Heart right ventricle (tissue), 16 donors: ENCODE data around the gene RAB3B. TPM values are rescaled to one million over a fixed set of nuclear protein-coding genes. Genes with fewer than 3 reads are reported as not detected.

ENCODE experiments used
- ATAC-seq, 8 donors: fragments of 200-7000 bp; cut with Tn5 transposase; one replicate each; pipeline ENCODE4 v1.9.1; 2020; ENCODE audit warnings: mild to moderate bottlenecking in 8 of 8, moderate library complexity in 8 of 8, moderate number of reproducible peaks in 1 of 8
- DNase-seq, 2 donors: peaks; one replicate each; pipeline ENCODE4 v3.0.0-alpha.2; 2020
- H3K27ac ChIP-seq, 10 donors: fragments of 200-600 bp; sonication (generic) in 2 of 10; one replicate each; pipeline versions ENCODE4 v1.5.0 to v1.8.0; 2020 to 2022; ENCODE audit warnings: mild to moderate bottlenecking in 3 of 10
- H3K27me3 ChIP-seq, 7 donors: fragments of 200-600 bp; one replicate each; pipeline ENCODE4 v1.8.0; 2021 to 2022; ENCODE audit warnings: mild to moderate bottlenecking in 2 of 7
- H3K36me3 ChIP-seq, 9 donors: fragments of 200-600 bp; sonication (generic) in 1 of 9; one replicate each; pipeline versions ENCODE4 v1.5.0 to v1.8.0; 2020 to 2022; ENCODE audit warnings: mild to moderate bottlenecking in 2 of 9
- H3K4me1 ChIP-seq, 9 donors: fragments of 200-600 bp; sonication (generic) in 1 of 9; one replicate each; pipeline versions ENCODE4 v1.5.0 to v1.8.0; 2020 to 2022; ENCODE audit warnings: mild to moderate bottlenecking in 4 of 9
- H3K4me3 ChIP-seq, 10 donors: fragments of 200-600 bp; sonication (generic) in 2 of 10; one replicate each; pipeline versions ENCODE4 v1.5.0 to v1.8.0; 2020 to 2022; ENCODE audit warnings: mild to moderate bottlenecking in 7 of 10, moderate library complexity in 2 of 10
- H3K9me3 ChIP-seq, 11 donors: fragments of 200-600 bp in 10 of 11; sonication (generic) in 2 of 11; one replicate each; pipeline versions ENCODE4 v1.5.0 to v1.8.0; 2013 to 2022; ENCODE audit warnings: mild to moderate bottlenecking in 2 of 11, control low read depth in 1 of 11, moderate library complexity in 1 of 11
- CTCF ChIP-seq, 9 donors: fragments of 200-600 bp; sonication (generic) in 2 of 9; IDR thresholded peaks; one replicate each; pipeline versions ENCODE4 v1.5.0 to v1.8.0; 2021 to 2022; ENCODE audit warnings: antibody characterized with exemption in 9 of 9, mild to moderate bottlenecking in 5 of 9, moderate library complexity in 1 of 9
- WGBS, 2 donors: extraction: QIAGEN DNeasy Blood & Tissue Kit; methylation state at CpG; one replicate each; pipeline ENCODE4 v1.1.7; 2013; ENCODE audit warnings: inconsistent platforms in 1 of 2; 5-methylcytosine and 5-hydroxymethylcytosine counted together
- intact Hi-C, 10 donors: fragments of 100-400 bp; cut with DNase I; formaldehyde crosslinking; loops; one replicate each; pipeline versions ENCODE4 v1.11.1 to v1.14.2; 2022
- long read RNA-seq, 3 donors: library from polyadenylated mRNA; unstranded; transcript quantifications; one replicate each; pipeline ENCODE4 v2.0.0, GENCODE V29; 2020 to 2021
- polyA plus RNA-seq, 2 donors: library from polyadenylated mRNA; stranded (reverse); fragments of 200-250 nt; gene quantifications; one replicate each; pipeline ENCODE4 v1.2.3, GENCODE V29; 2013
- total RNA-seq, 10 donors: library from RNA; stranded (reverse); fragmentation: NEBNext Ultra II Directional in 3 of 10; extraction: Animal tissue kit (Norgen Biotek cat#: 25700) in 3 of 10; gene quantifications; one replicate each; pipeline versions ENCODE4 v1.2.1 to v1.2.4, GENCODE V29; 2021 to 2023
- donor health status: Arrhythmogenic right ventricular cardiomyopathy.
- donor health status: ischemic (EF 13 %, LVEDD 7.1; RV severe dilation, severe dysfunction).
- donor health status: healthy with polysubstance abuse.
- donor health status: DM: no; HTN: yes; CAD: no.
- donor health status: DM: no; HTN: no; CAD: no.
- donor health status: ischemic (EF 25% LVEDD 6.9; RV normal size, moderate dysfunction).
- donor health status: ischemic (EF 25% LVEDD 5.7; RV mildly dilated, moderate dysfunction).
- donor health status: healthy.
- donor health status: DM: yes; HTN: yes; CAD: no.
- donor health status: Ischemic cardiomyopathy.
- donor health status: ischemic (EF 35%, LVEDD 5.7; RV mildly dilated, moderate dysfunction).
- donor health status: nonischemic (EF 11% LVEDD 7.7; RV severe dilation, severe dysfunction).
- donor health status: DM: yes; HTN: yes; CAD: no.
- donor health status: PGD.
- donor health status: ischemic (EF 29% LVEDD 5.4; RV normal size, mild dysfunction).
- donor health status: nonischemic (EF 23%, LVEDD 6.1; RV moderate dilation, normal function).

The RAB3B gene, protein sequence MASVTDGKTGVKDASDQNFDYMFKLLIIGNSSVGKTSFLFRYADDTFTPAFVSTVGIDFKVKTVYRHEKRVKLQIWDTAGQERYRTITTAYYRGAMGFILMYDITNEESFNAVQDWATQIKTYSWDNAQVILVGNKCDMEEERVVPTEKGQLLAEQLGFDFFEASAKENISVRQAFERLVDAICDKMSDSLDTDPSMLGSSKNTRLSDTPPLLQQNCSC
- total RNA-seq: under 1 TPM in 1 of 10 donors, not detected in 9; 0.02 TPM
- polyA plus RNA-seq: under 1 TPM in 1 of 2 donors, not detected in 1; 0.01 TPM
- long read RNA-seq, donor 1: 0 reads
- long read RNA-seq, donor 2: 0 reads
- long read RNA-seq, donor 3: 0 reads

DNA sequence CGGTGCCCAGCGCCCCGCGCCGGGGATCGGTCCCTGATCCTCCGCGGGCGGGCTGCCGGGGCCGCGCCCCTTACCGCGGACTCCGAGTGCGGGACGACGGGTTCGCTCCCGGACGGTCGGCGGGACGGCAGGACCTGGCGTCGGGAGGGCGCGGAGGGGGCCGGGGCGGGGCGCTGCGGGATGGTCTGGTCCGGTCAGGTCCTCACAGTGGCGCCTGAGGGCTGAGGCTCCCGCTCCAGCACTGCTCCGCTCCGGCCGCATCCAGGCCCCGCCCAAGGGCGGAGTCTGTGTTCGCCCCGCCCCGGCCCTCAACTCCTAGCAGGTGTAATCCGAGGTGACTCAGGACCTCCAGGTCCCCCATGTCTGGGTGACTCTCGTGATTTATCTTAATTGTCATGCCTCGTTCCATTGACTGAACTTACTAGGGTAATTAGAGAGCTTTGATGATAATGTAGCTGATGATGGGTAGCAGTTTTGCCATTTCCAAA lies at the start of gene RAB3B:
TSS of gene RAB3B (minus strand) at position 223 of the 488 bp plus-strand sequence. CDS start 13,583 bp downstream, outside the sequence.
- intact Hi-C loops: no loop called here
- ATAC-seq (peak in 5 of 8 donors; percentile 39 to 80 (median 45)), DNase-seq (peak; percentile 6 to 42)
- Histone ChIP-seq H3K27me3 (peaks cover 5 to 57% (median 53%) of the 10 kb centered on the region in 7 donors), H3K4me3 (peak within 1 kb of the TSS; percentile 18 to 53 (median 42)), H3K36me3 (no peaks in the 10 kb centered on the region), H3K27ac (no peak within 1 kb of the TSS), H3K9me3 (no peaks in the 10 kb centered on the region), H3K4me1 (peaks cover 0 to 6% (median 0%) of the 10 kb centered on the region in 9 donors)
- TF ChIP-seq CTCF (IDR thresholded peaks at IDR 0.05): no peak
- 1% methylated on average over 41 to 46 of the region's 46 CpGs for WGBS, 2 donors

- 96 to 100% methylated on average over 1 of the region's 1 CpG for WGBS, 2 donors
- Histone ChIP-seq H3K36me3 (peaks cover 0 to 69% (median 16%) of the 10 kb centered on the region in 9 donors), H3K9me3 (no peaks in the 10 kb centered on the region), H3K4me3 (no peak overlapping the region), H3K27me3 (no peaks in the 10 kb centered on the region), H3K4me1 (peaks cover 0 to 10% (median 1%) of the 10 kb centered on the region in 9 donors), H3K27ac (no peak overlapping the region)
- ATAC-seq (no peak), DNase-seq (no peak)
- intact Hi-C loops: no loop called here
- TF ChIP-seq CTCF (IDR thresholded peaks at IDR 0.05): no peak
These were observed 47.4 kb upstream of the RAB3B start for GRCh38 chr1:52037909-52038308.

- Histone ChIP-seq H3K27ac (no peak overlapping the region), H3K4me3 (no peak overlapping the region), H3K27me3 (no peaks in the 10 kb centered on the region), H3K36me3 (peaks cover 0 to 69% (median 16%) of the 10 kb centered on the region in 9 donors), H3K4me1 (peaks cover 1 to 15% (median 6%) of the 10 kb centered on the region in 9 donors), H3K9me3 (no peaks in the 10 kb centered on the region)
- 83% methylated on average over 5 of the region's 5 CpGs for whole genome bisulfite sequencing, 2 donors
- ATAC-seq: no peak
- TF ChIP-seq CTCF (IDR thresholded peaks at IDR 0.05): no peak
- DNase-seq: no peak
- intact Hi-C loops: no loop called here
These were observed 46.9 kb upstream of the RAB3B start for GRCh38 chr1:52037402-52037814.

- ATAC-seq (no peak), DNase-seq (no peak)
- Histone ChIP-seq H3K27ac (peak overlapping the region; percentile 40 to 94 (median 87)), H3K36me3 (peaks cover 0 to 44% (median 6%) of the 10 kb centered on the region in 9 donors), H3K27me3 (no peaks in the 10 kb centered on the region), H3K4me3 (peak overlapping the region in 9 of 10 donors; percentile 76 to 98 (median 89)), H3K9me3 (no peaks in the 10 kb centered on the region), H3K4me1 (peaks cover 7 to 31% (median 18%) of the 10 kb centered on the region in 9 donors)
- intact Hi-C loops: no loop called here
- WGBS, 2 donors: 97 to 98% methylated on average over 2 of the region's 2 CpGs
- no peak for TF ChIP-seq CTCF (IDR thresholded peaks at IDR 0.05)
These were observed 43.5 kb upstream of the RAB3B start for GRCh38 chr1:52034050-52034384.
